ENCODE data around the gene NRBF2.

Gene NRBF2

GRCh38 chr10:63143987-63144386 is 10.9 kb downstream of the NRBF2 start:
- TF ChIP-seq GATA2 (IDR thresholded peaks at IDR 0.05; ENCODE audit: low read depth, low read length) (no peak), GATA3 (IDR thresholded peaks at IDR 0.05; ENCODE audit: low read depth, low read length) (no peak)

DNA sequence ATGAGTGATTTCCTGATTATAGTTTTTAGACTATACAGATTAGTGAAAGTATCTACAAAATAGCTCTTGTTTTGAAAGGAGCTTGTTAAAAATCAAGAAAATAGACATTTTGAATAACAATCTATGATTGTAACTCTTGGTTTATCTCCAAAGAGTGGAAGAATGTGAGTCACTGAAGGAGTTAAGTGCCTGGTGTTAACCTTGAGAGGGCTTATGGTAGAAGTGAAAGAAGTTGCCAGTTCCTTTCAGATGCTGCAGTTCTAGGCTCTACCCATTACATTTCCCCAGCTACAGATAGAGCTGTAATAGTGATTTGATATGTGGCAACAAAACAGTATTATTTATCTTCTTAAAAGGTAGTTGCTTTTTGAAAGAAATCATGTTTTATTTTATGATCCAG is 12.7 kb downstream of the NRBF2 start:
- TF ChIP-seq GATA2 (IDR thresholded peaks at IDR 0.05; ENCODE audit: low read depth, low read length) (no peak), GATA3 (IDR thresholded peaks at IDR 0.05; ENCODE audit: low read depth, low read length) (no peak)

GRCh38 chr10:63146503-63146902 is 13.4 kb downstream of the NRBF2 start:
- TF ChIP-seq GATA2 (IDR thresholded peaks at IDR 0.05; ENCODE audit: low read depth, low read length) (no peak), GATA3 (IDR thresholded peaks at IDR 0.05; ENCODE audit: low read depth, low read length) (no peak)

- no peak for TF ChIP-seq GATA2 (IDR thresholded peaks at IDR 0.05; ENCODE audit: low read depth, low read length)
- TF ChIP-seq GATA3 (IDR thresholded peaks at IDR 0.05; ENCODE audit: low read depth, low read length) = no peak
Measured at GRCh38 chr10:63150745-63151144, 17.6 kb downstream of the NRBF2 start.

DNA sequence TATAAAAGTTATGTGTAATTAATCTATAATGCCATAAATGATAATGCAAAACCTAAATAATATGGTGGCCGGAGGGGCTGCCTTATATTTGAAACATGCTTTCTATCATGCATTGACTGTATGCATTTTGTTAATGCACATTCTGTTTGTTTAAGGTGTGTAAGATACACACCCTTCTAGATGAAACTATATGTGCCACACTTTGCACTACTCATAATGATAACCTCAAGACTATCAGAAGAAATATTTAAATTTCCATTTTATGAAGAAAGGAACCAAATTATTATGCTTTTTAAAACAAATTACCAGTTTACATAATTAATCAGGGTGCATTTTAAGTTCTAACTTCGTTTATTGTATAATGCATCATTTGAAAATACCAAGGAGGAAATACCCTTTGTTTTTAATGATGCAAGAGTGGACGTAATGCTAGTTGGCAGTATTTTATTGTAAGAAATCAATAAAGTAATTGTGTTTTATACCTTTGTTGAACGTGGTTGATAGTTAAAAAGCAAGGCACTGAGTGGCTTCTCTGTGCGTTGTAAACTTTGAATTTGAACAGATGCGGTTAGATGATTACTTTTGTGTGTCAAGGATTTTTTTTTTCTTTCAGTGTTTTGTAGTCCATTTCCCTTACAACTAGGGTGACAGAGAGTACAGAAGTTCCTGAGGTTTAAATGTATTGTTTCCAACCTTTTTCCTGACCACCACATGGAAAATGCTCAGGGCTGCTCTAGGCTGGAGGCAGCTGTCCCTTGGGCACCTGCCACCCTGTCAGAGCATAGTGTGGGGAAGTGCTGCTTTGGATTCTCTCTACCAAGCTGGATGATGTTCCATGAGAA is 21.6 kb downstream of the NRBF2 start:
- TF ChIP-seq GATA3 (IDR thresholded peaks at IDR 0.05; ENCODE audit: low read depth, low read length) (no peak), GATA2 (IDR thresholded peaks at IDR 0.05; ENCODE audit: low read depth, low read length) (no peak)

- no peak for TF ChIP-seq GATA3 (IDR thresholded peaks at IDR 0.05; ENCODE audit: low read depth, low read length)
- TF ChIP-seq GATA2 (IDR thresholded peaks at IDR 0.05; ENCODE audit: low read depth, low read length) = no peak
Measured at GRCh38 chr10:63155388-63156020, 22.4 kb downstream of the NRBF2 start.

- TF ChIP-seq GATA2 (IDR thresholded peaks at IDR 0.05; ENCODE audit: low read depth, low read length) (no peak), GATA3 (IDR thresholded peaks at IDR 0.05; ENCODE audit: low read depth, low read length) (no peak)
Measured at GRCh38 chr10:63156236-63156635, 23.1 kb downstream of the NRBF2 start.

DNA sequence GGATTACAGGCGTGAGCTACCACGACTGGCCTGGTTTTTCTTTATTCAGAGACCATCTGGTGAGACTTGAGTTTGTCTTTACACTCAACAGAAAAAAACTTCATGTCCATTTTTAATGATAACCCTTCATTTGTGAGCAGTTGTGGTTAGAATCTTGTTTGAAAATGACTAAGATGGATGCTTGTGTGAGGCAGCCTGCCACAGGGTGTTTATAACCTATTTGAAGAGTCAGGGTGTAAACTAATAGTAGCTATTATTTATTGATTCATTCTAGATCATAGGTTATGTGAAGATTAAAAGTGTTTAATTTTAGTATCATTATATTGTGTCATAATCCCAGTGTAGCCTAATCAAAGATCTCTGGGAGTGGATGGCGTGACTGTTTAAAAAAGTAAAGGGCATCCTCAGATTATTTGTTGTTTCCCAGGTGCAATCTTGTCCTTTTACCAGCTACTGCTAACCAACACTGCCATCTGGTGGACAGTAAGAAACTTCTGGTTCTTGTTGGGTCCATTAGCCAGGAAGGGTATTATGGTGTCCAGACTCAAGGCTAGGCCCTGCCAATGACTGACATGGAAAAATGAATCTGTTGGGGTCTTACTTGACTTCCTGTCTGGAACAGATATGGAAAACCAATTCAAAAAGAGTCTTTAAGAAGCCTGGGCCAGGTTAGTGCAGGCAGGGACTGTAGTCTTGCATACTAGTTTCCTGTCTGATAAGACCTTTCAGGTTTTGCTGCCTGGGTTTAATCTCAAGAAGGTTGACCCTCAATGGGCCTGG is 24.9 kb downstream of the NRBF2 start:
- no peak for TF ChIP-seq GATA3 (IDR thresholded peaks at IDR 0.05; ENCODE audit: low read depth, low read length)
- TF ChIP-seq GATA2 (IDR thresholded peaks at IDR 0.05; ENCODE audit: low read depth, low read length) = no peak

DNA sequence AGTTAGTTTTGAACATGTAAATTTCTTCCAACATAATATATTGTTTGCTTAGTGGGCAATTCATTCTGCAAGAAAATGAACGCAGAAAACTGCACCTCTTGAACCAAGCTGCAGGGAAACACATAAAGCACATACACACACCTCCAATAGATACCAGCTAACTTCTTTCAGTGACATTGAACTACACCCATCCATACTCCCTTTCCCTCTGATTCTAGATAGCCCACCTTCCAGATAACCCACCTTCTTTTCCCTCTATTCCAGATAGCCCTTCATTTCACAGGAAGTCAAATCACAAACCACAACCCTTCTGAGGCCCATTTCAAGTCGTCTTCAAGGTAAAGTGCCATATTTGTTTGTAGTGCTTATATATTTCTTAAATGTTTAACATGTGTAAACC is 28.5 kb downstream of the NRBF2 start:
- no peak for TF ChIP-seq GATA2 (IDR thresholded peaks at IDR 0.05; ENCODE audit: low read depth, low read length)
- no peak for TF ChIP-seq GATA3 (IDR thresholded peaks at IDR 0.05; ENCODE audit: low read depth, low read length)

- TF ChIP-seq GATA3 (IDR thresholded peaks at IDR 0.05; ENCODE audit: low read depth, low read length) (no peak), GATA2 (IDR thresholded peaks at IDR 0.05; ENCODE audit: low read depth, low read length) (no peak)
Measured at GRCh38 chr10:63164166-63164623, 31.1 kb downstream of the NRBF2 start.

GRCh38 chr10:63165249-63165648 is 32.1 kb downstream of the NRBF2 start:
- no peak for TF ChIP-seq GATA2 (IDR thresholded peaks at IDR 0.05; ENCODE audit: low read depth, low read length)
- no peak for TF ChIP-seq GATA3 (IDR thresholded peaks at IDR 0.05; ENCODE audit: low read depth, low read length)

GRCh38 chr10:63166742-63167258 is 33.7 kb downstream of the NRBF2 start:
- no peak for TF ChIP-seq GATA2 (IDR thresholded peaks at IDR 0.05; ENCODE audit: low read depth, low read length)
- no peak for TF ChIP-seq GATA3 (IDR thresholded peaks at IDR 0.05; ENCODE audit: low read depth, low read length)

GRCh38 chr10:63168821-63169462 is 35.8 kb downstream of the NRBF2 start:
- no peak for TF ChIP-seq GATA3 (IDR thresholded peaks at IDR 0.05; ENCODE audit: low read depth, low read length)
- no peak for TF ChIP-seq GATA2 (IDR thresholded peaks at IDR 0.05; ENCODE audit: low read depth, low read length)

GRCh38 chr10:63169624-63170023 is 36.5 kb downstream of the NRBF2 start:
- TF ChIP-seq GATA2 (IDR thresholded peaks at IDR 0.05; ENCODE audit: low read depth, low read length) (no peak), GATA3 (IDR thresholded peaks at IDR 0.05; ENCODE audit: low read depth, low read length) (no peak)

Measured in SH-SY5Y (cell line).